Measurements from ENCODE around the gene TMEM109. TPM values are rescaled to one million over a fixed set of nuclear protein-coding genes. Genes with fewer than 3 reads are reported as not detected.

TMEM109 gene
- total and polyA plus RNA-seq, 2 of the 8 experiments (the other 6 are each of a cell fraction or from before 2014, with no cell fraction given), result 27.3 to 30.3 TPM

- no peak for TF ChIP-seq CHD1 (IDR thresholded peaks at IDR 0.05; ENCODE audit: low read depth, low read length)
- no peak for TF ChIP-seq ATF2 (IDR thresholded peaks at IDR 0.05; ENCODE audit: low read length)
- no peak for TF ChIP-seq NANOG (IDR thresholded peaks at IDR 0.05; ENCODE audit: insufficient read depth, low read depth, low read length, poor library complexity, severe bottlenecking)
- no peak for TF ChIP-seq ZNF274 (IDR thresholded peaks at IDR 0.05; ENCODE audit: borderline replicate concordance, extremely low read depth, low read length)
Observed at GRCh38 chr11:60927600-60927999, 13.6 kb downstream of the TMEM109 start (continued).
